C4-2B (cell line): ENCODE measurements around the gene LBP.

ENCODE experiments used
- H3K27ac ChIP-seq: fragments of 450-650 bp; 2 replicates; pipeline ENCODE4 v1.5.1; 2017
- ZFX ChIP-seq: fragments of 450-650 bp; IDR thresholded peaks from 2 replicates; pipeline ENCODE4 v1.6.1; 2017
- TF ChIP-seq, protein P1 (sequence below): fragments of 450-650 bp; conservative IDR thresholded peaks from 2 replicates; pipeline ENCODE4 v1.5.1; 2017; ENCODE audit warnings: mild to moderate bottlenecking

The LBP gene

DNA sequence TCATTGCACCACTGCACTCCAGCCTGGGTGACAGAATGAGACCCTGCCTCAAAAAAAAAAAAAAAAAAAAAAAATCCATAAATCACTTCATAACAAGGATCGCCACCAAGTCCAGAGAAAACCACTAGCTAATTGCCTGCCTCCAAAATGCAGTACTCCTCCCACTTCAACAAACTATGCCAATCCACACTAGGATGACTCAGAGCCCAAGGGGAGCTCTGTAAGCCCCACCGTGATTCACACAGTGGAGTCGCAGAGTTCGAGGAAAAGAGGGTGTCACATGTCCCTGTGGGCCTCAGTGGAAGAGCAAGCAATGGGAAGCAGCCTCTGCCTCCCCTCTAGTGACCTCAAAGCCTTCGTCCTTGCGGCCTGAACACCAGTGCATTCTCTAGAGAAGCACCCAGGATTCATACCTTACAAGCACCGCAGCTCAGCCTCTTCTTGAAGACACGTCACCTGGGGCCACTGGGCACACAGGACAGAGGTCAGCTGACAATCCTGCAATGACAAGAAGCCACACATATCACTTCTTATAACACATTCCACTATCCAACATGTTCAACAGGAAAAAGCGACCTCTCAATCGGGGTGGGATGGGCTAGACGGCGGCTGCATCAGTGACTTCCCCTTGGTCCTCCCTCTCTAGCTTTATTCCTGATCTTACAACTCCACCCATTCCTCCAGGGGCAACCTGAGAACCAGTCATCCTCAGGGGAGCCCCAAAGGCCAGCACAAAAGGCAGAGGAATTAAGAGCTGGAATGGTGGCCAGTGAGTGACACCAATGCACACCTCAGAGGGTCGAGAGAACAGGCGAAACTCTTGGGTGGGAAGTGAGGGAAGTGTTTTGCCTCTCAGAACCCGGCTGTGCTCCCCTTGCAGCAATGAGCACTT, 80.0 kb downstream of the LBP start:
- H3K27ac ChIP-seq = no peak overlapping the region
- TF ChIP-seq ZFX = no peak
- TF ChIP-seq, protein P1, sequence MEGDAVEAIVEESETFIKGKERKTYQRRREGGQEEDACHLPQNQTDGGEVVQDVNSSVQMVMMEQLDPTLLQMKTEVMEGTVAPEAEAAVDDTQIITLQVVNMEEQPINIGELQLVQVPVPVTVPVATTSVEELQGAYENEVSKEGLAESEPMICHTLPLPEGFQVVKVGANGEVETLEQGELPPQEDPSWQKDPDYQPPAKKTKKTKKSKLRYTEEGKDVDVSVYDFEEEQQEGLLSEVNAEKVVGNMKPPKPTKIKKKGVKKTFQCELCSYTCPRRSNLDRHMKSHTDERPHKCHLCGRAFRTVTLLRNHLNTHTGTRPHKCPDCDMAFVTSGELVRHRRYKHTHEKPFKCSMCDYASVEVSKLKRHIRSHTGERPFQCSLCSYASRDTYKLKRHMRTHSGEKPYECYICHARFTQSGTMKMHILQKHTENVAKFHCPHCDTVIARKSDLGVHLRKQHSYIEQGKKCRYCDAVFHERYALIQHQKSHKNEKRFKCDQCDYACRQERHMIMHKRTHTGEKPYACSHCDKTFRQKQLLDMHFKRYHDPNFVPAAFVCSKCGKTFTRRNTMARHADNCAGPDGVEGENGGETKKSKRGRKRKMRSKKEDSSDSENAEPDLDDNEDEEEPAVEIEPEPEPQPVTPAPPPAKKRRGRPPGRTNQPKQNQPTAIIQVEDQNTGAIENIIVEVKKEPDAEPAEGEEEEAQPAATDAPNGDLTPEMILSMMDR = no peak
